HG03103 (cell line): ENCODE measurements around the gene CCDC141.
"Not testable (repeated sequence)": the region's sequence is repeated elsewhere in the genome, so short reads cannot be mapped to it uniquely, and the experiment has no call there.

Source experiments
- ATAC-seq: cut with Tn5 transposase; IDR thresholded peaks from one replicate; pipeline ENCODE4 v1.9.1; 2021; ENCODE audit warnings: low read depth; ENCODE audit not compliant: unreplicated experiment

The CCDC141 gene

DNA sequence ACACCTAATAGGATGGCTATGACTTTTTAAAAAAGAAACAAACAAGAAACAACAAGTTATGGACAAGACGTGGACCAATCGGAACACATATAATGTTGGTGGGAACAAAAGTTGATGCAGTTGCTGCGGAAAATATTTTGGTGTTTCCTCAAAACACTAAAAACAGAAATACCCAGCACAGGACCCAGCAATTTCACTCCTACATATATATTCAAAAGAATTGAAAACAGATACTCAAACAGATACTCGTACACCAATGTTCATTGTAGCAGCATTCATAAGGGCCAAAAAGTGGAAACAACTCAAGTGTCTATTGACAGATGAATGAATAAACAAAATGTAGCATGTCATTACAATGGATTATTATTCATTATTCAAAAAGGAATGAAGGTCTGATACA is 12.1 kb downstream of the CCDC141 start:
- ATAC-seq, result no peak

DNA sequence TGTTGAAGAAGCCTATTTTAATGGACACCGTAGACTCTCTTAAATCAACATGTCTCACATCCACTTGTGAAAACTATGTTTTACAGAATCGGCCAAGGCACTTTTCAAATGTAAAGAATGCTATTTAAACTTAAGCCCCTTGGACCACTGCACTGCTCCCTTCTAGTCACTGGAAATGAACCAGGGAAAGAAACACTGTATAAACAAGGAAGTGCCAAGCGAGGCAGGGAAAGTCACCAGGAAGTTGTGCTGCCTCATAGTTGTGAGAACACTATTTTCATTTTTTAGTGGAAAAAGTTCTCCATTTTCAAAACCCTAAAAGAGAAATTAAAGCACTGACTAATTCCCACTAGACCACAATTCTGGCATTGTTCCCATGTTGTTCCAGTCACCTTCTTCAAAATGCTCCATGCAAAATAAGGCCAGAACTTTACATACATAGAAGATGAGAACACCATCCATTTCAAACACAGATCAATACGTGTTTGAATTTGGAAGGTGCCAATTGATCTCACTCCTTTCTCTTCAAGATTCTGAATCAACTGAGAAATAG is 13.5 kb downstream of the CCDC141 start:
- ATAC-seq, result no peak

DNA sequence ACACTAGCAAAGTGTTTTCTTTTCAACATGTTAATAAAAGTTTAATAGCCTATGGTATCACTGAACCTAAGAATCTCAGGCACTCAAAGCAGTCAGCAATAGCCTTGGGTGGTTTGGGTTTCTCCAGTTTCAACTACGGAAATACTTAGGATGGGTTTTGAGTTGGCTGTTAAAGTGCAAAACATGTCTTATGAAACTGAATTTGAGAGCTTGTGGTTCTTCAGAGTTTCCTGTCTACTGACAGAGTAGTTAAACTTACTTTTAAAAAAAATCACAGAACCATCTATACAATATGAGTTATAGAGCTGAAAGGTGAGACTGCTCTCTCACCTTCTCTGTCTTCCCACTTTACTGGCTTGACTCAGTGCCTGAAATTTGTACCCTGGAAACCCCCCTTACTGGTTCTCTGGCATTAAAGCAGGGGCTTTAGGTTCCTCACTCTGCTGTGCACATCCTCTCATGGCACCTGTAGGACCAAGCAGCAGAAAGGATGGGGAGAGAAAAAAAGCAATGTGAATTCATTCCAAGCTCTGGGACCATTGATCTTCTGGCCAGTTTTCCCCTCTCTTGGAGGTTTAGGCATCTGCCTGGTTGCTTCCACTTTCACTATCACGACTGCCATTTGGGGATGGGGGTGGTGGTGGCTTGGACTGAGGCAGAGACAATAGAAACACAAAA is 18.1 kb downstream of the CCDC141 start:
- peak; percentile 92 for ATAC-seq

DNA sequence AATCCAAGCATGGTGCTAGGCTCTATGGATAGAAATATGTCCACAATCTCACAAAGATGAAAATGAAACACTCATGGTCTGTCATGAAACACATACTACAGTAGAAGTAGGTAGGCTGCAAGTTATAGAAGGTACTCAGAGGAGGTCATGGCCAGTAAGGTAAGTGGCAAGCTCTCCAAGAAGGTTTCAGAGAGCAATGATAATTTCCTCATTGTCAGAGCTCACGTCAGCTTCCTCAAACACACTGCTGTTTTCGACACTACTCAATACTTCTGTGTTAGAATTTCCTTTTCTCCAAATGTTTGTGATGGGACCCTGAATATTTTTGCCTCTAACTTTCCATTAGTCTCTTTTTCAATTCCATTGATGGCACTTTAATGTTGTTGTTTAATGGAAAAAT is 25.5 kb downstream of the CCDC141 start:
- ATAC-seq, result no peak

DNA sequence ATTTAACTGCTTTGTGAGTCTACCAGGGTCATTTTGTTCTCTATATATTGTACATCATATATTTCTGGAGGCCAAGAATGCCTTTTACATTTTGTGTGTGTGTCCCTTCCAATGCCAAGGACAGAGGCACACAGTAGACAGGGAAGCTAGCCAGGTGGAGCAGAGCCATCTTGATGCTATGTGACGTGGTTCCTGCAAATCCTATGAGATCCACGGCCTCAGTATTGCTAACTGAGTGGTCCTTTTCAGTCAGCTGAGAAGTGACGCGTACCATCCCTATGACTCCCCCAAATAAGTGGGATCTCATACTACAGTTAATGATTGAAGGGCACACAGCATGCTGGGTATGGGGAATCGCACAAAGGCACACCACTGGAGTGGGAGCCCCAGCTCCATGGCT is 27.3 kb downstream of the CCDC141 start:
- no peak for ATAC-seq

DNA sequence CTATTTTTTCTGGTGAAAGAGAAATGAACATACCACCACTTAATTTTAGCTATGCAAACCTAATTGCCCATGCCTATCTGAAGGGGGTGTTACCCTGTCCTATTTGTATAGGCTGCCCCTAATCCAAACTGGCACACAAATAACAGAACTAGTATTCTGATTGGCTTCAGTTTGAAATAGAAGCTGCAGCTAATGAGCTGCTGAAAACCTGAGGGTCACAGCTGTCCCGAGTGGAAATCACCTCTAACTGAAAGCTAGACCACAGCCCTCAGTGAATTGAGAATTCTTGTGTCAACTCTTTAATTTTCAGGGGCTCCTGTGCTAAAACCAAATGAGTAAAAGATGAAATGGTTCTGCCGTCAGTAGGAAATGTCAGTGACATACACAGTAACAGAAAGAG is 28.7 kb downstream of the CCDC141 start:
- ATAC-seq, result peak; percentile 52

DNA sequence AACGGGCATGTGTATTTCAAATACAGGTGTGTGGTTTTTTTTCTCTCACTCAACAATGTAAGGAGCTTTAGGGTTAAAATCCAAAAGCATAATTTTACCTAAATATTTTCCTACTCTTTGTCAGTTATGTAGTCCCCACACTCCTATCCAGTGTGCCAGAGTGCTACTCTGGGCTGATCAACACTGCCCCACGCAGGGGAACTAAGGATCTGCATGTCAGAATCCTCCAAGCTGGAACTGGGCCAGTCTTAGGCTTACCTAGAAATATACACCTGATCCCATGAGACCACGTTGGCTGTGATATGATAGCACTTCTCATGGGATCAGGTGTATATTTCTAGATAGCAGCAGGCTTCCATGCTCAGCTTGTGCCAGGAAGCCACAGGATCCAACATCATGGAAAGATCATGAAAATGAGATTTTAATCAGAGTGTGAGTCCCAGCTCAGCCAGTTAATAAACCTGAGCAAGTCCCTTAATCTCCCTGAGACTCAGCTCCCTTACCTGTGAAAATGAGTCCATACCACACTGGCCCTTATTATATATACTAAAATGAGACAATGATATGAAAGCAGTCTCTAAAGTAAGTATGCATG is 29.7 kb downstream of the CCDC141 start:
- no peak for ATAC-seq

DNA sequence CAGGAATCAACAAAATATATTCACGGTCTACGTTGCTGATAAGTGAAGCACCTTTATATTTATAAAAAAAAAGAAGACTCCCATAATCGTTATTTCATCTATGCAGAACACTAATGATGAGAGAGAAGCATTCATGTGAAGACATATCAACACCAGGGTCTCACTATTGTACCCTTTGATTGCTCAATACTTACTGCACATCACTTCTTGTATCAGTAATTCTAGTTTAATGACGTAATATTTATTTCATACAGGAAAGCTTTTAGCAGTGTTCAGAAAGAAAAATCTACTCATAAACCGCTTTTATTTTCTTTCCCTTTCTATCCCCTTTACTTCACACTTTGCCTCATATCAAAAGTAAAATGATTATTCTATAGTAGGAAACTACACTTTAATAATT is 30.7 kb downstream of the CCDC141 start:
- ATAC-seq, result no peak

DNA sequence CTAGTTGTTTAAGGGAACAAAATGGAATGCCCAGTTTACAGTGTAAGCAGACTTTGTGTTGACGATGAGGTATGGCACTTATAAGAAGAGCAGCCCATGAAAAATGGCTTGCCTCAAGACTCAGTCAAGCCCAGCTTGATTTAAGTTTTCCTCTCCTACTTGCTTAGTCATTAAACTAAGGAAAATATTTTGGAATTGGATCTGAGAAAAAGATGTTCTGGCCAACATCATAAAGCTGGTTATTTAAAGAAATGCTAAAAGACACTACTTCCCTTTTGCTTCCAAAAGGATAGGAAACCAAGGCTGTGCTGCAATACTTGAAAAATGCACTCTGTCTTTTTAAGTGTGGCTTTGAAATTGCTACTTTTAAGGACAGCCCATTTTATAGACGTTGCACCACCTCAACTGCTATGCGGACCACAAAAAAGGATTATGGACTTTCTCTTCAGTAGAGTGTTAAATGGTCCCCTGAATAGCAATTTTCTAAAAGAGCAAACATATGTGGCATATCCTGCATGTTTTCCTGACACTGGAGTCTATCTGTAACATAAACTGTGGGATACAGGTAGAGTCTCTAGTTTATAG is 32.1 kb downstream of the CCDC141 start:
- no peak for ATAC-seq

DNA sequence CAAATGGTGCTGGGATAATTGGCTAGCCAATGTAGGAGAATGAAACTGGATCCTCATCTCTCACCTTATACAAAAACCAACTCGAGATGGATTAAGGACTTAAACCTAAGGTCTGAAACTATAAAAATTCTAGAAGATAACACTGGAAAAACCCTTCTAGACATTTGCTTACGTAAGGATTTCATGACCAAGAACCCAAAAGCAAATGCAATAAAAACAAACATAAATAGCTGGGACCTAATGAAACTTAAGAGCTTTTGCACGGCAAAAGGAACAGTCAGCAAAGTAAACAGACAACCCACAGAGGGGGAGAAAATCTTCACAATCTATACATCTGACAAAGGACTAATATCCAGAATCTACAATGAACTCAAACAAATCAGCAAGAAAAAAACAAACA is 35.7 kb downstream of the CCDC141 start:
- ATAC-seq, result not testable (repeated sequence)

DNA sequence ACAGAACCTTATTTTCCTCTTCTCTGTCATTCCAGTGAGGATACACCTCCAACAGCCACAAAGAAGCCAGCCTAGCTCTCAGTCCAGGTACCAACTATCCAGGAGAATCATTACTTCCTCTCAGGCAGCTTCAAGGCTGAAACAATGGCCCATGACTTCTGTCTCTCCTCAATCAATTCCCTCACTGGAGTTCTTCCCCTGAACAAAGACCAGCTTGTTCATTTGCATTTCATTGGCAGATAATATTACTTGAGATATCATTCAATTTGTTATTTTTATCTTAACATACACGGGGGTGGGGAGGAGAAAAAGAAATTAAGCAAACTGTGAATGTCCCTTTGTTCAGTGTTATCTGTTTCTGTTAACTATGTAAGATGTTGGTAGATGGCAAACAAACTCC is 44.0 kb downstream of the CCDC141 start:
- no peak for ATAC-seq

DNA sequence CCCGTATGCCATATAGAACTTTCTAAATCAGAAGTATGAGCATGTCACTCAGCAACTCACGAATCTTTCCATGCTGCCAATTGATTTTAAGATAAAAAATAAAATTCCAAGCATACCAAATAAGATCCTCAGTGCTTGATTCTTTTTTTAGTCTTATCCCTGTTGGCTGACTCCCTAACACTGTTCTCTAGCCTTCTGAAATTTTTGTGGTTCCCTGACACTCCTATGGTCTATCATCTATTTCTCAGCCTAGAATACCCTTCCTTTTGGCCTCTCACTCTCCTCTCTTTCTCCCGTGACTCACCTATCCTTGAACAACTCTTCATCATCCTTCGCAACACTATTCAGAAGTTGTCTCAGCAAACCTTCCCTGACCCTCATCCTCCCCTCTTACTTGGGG is 50.5 kb downstream of the CCDC141 start:
- no peak for ATAC-seq

DNA sequence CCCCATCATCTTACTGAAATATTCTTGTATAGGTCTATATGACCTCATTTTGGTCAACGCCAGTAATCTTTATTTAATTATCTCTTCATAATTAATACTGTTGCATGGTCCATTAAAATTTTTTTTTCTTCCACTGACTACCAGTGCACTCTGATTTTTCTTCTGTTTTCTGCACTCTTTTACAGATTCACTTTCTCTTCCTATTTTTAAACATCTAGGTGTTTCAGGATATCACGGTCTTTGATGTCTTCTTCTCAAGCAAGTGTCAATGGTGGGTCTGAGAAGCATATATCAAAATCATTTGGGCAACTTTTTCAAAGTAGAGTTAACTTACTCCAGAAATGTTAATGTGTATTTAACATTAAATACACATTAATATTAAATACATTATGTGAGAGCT is 51.4 kb downstream of the CCDC141 start:
- peak; percentile 65 for ATAC-seq

DNA sequence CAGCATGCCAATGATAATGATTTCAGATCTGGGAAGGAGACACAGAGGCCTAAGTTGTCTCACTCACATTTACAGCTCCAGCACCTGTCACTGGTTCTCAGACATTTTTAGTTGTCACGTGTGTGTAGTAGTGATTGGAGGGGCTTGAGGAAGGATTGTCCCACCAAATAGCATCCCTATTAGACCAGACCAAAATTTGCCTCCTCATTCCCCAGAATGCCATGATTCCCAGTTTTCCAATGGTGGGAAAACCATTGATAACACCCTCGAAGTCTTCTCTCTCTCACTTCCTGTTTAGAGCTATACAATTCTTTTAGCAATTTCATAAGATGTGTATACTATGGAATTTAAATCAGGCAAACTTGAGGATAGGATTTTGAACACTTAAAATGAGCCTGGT is 52.5 kb downstream of the CCDC141 start:
- ATAC-seq, result no peak

DNA sequence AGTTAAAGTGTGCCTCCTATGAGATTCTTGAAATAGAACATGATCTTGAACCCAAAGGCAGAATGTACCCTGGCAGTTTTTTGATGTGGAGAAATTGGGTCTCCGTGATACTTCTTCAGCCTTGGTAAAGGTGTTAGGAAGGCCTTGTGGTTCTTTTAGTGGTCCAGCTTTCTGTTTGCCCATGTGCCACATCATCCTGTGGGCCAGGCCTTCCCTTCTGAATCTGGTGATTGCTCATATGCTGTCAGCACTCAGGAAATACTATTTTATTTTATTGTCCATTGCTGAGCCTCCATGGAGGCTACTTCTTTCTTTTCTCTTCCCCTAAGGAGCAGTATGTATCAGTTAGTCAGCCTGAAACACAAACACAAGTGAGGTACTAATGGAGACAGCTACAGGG is 52.9 kb downstream of the CCDC141 start:
- ATAC-seq, result no peak

DNA sequence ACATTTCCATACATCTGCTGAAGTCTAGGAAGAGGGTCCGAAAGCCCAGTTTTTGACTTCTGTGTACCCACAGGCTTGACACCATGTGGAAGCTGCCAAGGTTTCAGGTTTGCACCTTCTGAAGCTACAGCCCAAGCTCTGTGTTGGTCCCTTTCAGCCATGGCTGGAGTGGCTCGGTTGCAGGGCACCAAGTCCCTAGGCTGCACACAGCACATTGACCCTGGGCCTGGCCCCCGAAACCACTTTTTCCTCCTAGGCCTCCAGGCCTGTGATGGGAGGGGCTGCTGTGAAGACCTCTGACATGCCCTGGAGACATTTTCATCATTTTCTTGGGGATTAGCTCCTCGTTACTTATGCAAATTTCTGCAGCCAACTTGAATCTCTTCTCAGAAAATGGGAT is 55.7 kb downstream of the CCDC141 start:
- no peak for ATAC-seq

DNA sequence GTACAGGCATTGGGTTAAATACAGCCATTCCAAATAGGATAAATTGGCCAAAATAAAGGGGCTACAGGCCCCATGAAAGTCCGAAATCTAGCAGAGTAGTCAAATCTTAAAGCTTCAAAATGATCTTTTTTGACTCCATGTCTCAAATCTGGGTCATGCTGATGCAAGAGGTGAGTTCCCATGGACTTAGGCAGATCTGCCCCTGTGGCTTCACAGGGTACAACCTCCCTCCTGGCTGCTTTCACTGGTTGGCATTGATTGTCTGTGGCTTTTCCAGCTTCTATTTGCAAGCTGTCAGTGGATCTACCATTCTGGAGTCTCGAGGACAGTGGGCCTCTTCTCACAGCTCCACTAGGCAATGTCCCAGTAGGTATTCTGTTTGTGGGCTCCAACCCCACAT is 56.1 kb downstream of the CCDC141 start:
- ATAC-seq, result no peak

DNA sequence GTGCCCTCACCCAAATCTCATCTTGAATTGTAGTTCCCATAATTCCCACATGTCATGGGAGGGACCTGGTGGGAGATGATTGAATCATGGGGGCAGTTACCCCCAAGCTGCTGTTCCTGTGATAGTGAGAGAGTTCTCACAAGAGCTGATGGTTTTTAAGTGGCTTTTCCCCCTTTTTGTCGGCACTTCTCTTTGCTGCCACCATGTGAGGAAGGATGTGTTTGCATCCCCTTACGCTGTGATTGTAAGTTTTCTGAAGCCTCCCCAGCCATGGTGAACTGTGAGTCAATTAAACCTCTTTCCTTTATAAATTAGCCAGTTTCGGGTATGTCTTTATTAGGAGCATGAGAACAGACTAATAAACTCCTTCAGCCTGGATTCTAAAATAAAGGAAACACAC is 57.2 kb downstream of the CCDC141 start:
- not testable (repeated sequence) for ATAC-seq

DNA sequence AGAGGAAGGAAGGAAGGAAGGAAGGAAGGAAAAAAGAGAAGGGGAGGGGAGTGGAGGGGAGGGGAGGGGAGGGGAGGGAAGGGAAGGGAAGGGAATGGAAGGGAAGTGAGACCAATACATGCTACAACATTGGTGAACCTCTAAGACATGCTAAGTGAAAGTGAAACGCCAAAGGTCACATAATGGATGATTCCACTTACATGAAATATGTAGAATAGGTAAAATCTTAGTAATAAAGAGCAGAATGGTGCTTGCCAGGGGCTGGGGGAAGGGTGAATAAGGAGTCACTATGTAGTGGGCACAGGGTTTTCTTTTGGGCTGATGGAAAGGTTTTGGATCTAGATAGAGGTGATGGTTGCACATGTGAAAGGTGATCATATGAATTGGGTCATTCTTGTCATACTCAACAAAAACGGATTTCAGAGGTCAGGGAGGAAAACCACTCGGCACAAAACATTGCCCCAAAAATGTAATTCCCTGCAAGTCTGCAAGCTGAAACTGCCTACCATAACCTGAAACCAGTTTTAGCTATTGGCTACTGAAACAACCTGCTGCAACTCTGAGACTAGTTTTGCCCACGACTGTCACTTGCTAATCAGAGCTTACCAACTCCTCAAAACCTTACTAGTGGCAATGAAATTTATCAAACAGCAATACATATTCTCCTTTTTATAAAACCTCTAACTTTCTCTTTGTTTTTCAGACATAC is 59.2 kb downstream of the CCDC141 start:
- ATAC-seq, result peak; percentile 75

DNA sequence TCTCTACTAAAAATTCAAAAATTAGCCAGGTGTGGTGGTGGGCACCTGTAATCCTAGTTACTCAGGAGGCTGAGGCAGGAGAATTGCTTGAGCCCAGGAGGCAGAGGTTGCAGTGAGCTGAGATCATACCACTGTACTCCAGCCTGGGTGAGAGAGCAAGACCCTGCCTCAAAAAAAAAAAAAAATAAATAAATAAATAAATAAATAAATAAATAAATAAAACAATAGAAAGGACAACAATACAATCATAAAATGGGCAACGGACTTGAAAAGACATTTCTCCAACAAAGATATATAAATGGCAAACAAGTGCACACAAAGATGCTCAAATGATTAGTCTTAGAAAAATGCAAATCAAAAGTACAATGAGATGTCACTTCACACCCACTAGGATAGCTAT is 60.5 kb downstream of the CCDC141 start:
- ATAC-seq, result not testable (repeated sequence)

DNA sequence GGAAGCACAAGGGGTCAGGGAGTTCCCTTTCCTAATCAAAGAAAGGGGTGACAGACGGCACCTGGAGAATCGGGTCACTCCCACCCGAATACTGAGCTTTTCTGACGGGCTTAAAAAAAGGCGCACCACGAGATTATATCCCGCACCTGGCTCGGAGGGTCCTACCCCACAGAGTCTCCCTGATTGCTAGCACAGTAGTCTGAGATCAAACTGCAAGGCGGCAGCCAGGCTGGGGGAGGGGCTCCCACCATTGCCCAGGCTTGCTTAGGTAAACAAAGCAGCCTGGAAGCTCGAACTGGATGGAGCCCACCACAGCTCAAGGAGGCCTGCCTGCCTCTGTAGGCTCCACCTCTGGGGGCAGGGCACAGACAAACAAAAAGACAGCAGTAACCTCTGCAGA is 67.3 kb downstream of the CCDC141 start:
- not testable (repeated sequence) for ATAC-seq
